NCI-H1417 treated with DMSO at 0.1 percent for 48 hours (cell line): ENCODE measurements around the gene CCDC28B.

ENCODE experiments used
- DNase-seq: peaks from one replicate; lab custom pipeline; 2025; lab: John Stamatoyannopoulos, UW

Gene CCDC28B

DNA sequence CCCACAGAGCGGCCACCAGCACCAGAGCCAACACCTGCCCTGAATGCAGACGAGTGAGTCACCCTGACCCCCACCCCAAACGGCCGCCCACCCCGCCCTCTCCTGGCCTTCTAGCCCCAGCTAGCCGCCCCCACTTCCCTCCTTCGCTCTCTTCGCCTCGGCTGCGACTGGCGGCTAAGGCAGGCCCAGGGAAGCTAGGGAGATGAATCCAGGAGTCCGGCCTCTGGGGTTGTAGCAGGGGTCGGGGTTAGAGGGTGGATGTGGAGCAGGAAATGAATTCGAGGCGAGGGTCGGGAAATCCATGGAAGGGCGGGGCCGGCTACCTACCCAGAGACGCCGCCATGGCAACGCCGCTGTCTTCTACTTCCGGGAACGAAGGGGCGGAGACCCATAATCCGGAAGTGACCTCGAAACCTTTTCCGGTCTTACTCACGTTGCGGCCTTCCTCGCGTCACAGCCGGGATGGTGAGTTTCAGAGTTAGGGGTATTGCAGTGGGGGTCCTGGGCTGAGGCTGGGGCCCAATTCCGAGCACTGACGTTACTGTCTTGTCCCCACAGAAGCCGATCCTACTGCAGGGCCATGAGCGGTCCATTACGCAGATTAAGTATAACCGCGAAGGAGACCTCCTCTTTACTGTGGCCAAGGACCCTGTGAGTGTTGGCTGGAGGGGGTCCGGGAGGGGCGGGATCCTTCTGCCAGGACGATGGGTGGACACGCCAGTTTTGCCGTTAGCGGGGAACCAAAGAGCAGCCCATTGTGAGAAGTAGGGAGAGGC lies 21.8 kb downstream of the CCDC28B start, which contains the start of the genes EIF3I and TMEM234:
Gene EIF3I (plus strand): TSS at position 428 of the 776 bp plus-strand sequence. CDS start 35 bp downstream, at position 463.
Gene TMEM234 (minus strand): TSS at position 374 of the 776 bp plus-strand sequence. CDS start 31 bp downstream, at position 343.
- DNase-seq = peak; percentile 60

DNA sequence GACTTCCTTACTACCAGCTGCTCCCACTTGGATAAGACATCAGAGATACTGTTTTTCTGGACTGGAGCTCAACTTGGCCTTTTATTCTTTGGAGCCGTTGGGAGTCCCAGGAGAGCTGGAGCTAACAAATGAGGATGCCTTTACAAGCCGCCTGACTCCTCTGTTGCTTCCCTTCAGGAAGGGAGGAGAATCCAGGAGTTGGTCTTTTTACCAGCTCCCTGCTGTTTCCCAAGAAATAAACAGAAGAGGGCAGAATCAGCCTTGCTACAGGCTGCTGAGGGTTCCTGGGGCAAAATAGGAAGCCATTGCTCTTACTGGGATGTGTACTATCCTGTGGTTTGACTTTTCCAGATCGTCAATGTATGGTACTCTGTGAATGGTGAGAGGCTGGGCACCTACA lies 23.3 kb downstream of the CCDC28B start:
- no peak for DNase-seq

DNA sequence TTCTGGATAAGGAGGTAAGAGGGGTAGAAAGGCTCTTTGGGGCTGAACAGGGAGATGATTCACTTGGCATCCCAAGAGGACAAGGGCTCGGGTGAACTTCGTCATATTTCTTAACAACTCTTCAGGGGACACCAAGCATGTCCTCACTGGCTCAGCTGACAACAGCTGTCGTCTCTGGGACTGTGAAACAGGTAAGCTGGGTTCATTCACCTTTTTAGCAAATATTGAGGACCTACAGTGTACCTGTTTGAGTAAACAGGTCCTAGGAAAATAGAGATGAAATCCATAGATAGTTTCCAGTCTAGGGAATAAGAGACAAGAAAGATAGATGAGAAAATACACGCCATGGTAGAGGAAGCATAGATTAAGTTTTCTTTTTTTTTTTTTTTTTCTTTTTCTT lies 23.9 kb downstream of the CCDC28B start:
- DNase-seq = no peak

DNA sequence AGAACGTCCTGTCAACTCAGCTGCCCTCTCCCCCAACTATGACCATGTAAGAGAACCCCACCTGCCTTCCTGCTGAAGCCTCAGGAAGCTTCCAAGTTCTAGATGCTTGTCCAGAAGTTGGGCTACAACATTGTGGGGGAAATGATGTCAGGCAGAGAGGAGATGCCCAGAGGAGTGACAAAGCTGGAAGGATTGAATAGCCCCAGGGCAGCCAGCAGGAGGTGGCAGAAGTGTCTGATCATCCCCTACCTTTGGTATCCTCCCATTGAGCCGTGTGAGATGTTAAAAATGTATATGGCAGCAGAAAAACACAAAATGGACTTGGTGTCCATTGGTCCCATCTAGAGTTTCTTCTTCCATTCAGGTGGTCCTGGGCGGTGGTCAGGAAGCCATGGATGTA lies 28.4 kb downstream of the CCDC28B start:
- no peak for DNase-seq

DNA sequence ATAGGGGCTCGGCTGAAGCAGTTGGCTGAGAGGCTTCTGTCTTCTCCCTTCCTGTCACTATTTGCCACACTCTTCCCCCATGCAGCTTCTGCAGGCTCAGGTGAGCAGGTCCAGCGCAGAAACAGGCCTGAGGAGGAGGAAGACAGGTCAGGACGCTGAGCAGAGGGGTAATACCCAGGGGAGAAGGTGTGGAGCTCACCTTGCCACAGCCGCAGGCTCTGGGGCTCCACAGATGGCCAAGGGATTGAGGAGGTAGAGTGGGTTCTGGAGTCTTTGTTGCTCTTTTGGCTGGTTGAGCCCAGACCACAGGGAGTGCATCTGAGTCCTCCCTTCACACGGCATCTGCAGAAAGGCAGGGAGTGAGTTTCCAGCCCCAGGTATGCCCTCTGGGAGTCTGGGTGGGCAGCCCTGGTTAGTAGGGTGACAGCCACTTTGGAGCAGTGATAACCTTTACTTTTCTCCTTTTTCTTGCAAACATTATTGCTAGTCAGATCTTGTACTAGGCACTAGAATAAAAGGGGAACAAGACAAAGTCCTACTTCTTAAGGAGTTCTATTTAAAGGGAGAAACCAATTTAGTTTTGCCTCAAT lies 31.5 kb downstream of the CCDC28B start:
- no peak for DNase-seq

DNA sequence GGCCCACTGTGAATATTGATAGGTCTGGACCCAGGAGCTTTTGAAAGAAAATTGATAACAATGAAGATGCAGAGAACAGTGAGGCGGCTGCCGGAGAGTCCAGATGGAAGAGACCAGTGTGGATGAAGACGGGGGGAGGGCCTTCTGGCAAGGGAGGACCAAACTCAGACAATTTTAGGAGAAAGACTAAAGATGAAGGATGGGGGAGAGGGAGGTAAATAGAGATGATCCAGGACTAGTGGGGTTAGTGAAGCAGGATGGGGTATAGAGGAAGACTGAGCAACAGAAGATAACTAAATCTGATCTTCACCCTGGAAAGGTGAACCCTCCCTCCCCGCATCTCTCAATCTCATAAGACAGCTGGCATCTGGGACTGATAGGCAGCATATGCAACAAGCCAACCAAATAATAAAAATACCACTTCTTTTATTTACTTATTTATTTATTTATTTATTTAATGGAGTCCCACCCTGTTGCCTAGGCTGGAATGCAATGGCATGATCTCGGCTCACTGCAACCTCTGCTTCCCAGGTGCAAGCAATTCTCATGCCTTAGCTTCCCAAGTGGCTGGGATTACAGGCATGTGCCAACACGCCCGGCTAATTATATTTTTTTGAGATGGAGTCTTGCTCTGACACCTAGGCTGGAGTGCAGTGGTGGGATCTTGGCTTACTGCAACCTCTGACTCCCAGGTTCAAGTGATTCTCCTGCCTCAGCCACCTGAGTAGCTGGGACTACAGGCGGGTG lies 32.3 kb downstream of the CCDC28B start:
- no peak for DNase-seq

DNA sequence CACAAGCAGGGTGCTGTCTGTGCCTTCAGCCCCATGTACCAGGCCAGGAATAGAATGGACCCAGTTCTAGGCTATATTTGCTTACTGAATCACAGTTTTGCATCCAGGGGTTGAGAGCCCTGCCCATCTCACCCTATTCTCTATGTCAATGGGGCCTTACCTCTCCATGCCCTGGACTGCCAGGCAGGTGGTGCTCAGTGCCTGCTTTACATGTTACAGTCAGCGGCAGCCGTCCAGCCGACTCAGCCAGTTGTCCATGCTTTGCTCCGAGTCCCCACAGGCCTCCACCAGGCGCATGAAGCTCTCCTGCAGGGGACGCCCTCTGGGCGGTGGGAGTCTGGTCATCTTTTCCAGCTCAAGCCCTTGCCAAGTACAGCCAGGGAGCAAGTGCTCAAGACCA lies 34.4 kb downstream of the CCDC28B start:
- DNase-seq = no peak

DNA sequence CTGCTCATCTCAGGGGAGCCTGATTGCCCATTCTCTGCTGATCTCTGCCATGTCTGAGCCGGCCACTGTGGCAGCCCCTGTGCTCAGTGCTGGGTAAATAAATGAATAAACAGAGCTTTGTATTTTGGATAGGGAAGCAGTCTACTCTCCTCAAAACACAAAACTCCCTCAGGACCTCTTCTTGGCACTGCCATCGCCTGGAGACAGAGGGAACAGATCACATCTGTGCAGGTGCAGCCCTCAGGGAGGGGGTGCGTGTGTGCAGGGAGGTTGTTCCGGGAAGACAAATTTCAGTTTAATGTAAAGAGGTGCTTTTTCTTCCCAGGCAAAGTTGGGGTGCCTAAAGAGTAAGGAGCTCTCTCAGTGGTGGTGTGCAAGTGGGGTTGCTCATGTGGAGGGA lies 38.9 kb downstream of the CCDC28B start:
- no peak for DNase-seq

DNA sequence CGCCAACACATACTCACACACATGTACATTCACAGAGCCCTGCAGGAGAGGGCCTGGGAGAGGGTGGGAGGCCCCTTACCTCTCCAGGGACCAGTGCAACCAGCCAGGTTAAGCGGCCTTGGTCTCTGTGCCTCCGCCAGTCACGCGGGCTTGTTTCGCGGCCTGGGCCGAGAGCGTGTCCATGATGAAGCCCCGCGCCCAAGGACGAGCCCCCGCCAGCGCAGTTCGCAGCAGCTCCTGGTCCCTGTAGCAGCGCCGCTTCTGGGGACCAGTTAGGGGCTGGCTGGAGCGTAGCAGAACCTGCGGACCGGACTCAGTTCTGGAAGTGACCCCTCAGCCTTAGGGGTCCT lies 39.4 kb downstream of the CCDC28B start:
- DNase-seq = no peak

DNA sequence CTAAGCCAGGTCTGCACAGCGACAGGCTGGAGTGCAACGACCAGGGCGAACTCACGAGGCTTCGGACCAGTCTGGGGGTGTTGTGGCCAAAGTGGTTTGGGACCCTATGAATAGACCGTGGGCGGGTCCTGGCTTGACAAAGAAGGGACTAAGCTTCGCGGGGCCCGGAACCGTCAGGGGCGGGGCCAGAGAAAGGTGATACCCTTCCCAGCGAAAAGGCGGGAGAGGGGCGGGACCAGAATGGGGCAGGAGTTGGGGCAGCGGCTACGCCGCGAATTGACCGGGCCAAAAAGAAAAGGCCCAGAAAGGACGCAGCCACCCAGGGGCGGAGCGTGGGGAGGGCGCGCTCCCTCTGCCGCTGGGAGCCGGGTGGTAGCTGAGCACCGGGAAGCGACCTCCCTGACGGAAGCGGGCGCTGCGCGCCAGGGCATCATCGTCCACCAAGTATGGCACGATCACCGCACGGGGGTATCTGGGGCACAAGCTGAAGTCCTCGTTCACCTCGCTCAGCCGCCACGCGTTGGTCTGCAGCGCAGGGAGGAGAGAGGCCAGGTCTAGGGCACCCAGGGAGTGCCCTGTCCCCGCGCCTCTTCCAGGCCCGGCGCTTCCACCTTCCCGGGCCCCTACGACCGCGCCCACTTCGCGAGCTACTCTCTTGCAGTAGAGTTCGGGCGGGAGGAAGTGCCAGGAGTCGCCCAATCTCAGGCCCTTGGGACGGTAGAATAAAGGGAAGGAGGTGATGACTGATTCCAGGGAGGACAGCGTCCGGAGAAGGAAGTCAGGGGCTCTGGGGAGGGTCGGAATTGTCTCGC lies 40.0 kb downstream of the CCDC28B start:
- DNase-seq = peak; percentile 42

DNA sequence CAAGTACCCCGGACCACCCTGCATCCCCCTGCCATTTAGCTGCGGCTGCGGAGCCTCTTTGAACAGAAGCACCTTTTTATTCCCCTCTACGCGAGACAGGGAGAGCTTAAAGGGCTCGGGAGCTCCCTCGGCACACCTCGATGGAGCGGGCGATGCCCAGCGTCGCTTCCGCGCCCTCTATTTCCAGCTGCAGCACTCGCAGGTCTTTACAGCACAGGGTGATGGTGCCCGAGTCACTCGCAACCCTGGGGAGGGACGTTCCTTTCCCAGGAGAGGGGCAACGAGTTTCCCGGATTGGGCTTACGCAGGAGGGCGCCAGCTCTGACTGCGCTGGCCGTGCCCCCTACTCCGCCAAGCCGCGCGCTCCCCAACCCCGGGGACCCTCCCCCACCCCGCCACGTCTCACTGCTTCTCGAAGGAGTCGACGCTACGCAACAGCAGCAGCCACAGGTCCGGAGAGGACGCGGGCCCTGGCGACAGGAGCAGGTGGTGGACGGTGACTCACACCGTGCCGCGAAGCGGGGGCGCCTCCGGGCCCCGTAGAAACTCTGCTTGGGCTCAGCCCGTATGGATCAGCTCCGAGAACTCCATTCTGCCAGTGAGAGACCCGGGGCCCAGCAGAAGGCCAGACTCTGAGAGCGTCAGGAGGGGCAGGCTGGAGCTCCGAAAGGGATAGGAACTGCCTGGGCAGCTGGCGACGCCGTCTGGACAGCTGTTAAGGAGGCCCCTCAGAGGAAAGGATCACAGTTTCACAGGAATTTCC lies 40.8 kb downstream of the CCDC28B start:
- DNase-seq = no peak

DNA sequence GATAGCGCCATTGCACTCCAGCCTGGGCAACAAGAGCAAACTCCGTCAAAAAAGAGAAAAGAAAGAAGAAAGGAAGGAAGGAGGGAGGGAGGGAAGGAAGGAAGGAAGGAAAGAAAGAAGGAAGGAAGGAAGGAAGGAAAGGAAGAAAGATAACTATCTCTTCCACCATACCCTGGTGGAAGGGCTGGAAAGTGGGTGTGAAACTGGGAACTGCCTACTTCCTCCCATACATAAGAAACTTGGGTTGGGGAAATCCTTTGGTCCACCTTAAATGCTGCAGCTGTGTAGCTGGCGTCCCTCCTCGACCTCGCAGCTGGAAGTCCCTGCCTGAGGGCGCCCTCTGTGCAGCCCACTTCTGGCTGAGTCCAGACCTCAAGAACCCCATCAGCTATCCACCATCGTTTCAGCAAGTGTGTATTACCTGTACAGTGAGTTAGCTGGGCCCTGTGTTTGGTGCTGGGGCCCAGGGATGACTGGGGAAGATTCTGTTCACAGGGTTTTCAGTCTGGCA lies 42.0 kb downstream of the CCDC28B start:
- no peak for DNase-seq

DNA sequence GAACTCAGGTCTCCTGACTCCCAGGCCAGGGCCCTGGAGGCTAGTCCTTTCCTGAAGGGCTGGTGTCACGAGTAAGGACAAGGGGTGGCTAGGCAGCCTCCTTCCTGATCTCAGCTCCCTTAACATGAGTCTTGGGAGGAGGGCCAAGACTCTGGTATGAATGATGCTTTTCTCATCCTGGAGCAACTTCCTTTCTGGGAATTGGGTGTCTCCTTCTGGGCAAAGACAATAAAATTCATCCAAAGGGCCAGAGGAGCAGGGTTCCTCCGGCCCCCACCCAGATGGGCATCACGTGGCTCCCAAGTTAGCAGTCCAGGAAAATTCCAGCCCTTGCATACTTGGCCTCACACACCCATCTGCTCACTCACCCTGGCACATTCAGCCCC lies 46.5 kb downstream of the CCDC28B start, which contains the start of gene FAM167B:
Gene FAM167B (plus strand): TSS at position 335 of the 386 bp plus-strand sequence. CDS start 200 bp downstream, outside the sequence.
- DNase-seq = no peak

DNA sequence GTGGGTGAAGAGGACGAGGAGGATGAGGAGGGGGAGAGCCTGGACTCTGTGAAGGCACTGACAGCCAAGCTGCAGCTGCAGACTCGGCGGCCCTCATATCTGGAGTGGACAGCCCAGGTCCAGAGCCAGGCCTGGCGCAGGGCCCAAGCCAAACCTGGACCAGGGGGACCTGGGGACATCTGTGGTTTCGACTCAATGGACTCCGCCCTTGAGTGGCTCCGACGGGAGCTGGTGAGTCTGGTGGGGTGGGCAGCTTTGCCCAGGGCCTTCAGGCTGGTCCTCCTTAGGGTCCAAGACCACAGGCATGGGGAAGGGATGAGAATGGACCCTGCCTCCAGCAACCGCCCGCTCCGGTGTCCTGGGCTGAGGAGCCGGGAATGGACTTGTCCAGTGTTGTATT lies 47.1 kb downstream of the CCDC28B start:
- no peak for DNase-seq

DNA sequence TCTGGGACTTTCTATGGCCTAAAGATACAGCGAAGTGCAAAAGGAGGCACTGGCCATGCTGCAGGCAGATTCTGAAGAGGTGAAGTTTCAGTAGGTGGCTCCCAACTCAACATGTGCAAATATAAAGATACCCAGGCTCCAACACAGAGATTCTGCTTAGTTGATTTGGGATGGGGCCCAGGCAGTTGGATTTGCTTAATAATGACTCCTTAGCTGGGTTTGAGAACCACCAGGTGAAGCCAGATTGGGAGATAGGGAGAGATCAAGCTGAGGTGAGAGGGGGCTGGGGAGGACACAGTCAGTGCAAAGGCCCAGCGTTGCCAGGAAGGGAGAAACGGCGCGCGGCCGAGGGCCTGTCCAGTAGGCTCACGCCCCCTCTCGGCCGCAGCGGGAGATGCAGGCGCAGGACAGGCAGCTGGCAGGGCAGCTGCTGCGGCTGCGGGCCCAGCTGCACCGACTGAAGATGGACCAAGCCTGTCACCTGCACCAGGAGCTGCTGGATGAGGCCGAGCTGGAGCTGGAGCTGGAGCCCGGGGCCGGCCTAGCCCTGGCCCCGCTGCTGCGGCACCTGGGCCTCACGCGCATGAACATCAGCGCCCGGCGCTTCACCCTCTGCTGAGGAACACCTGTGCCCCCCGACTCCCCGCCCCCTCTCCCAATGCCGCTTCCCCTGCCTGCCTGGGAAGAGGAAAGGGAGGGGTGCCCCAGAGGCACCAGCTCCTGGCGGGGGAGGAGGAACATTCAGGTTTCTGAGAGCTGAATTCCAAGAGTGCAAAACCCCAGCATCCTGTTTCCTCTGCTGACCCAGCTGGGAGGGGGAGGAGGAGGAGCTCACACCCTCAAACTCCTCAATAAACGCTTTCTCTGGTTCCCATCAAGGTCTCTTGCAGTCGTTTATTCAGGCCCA lies 47.8 kb downstream of the CCDC28B start:
- no peak for DNase-seq

DNA sequence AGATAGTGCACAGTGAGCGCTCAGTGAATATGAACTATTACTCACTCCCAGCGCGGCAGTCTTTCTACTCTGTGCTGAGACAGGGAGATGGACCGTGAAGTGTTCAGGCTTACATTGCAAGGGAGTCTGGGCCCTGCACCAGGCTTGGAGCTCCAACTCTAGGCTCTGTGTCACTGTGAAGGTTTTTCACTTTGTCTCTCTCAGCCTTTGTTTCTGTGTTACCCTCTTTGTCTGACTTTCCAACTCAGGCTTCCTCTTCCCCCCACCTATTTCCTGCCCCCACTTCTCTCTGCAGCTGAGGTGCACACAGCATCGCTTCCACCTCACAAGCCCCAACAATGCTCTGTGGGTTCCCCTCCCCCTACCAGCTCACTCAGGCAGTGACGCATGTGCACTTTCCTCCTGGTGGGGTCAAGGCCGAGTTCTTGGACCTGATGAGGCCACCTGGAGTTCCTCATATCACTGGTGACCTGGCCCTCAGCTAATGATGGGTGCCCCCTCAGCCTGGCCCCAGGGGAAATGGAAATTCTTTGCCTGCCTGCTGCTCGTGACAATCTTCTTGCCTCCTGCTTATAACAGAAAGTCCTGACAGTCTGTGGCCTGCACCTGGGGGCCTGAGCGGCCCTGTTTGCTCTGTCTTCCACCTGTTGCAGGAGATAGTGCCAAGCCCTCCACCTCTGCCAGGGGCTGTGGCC lies 49.6 kb downstream of the CCDC28B start:
- DNase-seq = no peak

DNA sequence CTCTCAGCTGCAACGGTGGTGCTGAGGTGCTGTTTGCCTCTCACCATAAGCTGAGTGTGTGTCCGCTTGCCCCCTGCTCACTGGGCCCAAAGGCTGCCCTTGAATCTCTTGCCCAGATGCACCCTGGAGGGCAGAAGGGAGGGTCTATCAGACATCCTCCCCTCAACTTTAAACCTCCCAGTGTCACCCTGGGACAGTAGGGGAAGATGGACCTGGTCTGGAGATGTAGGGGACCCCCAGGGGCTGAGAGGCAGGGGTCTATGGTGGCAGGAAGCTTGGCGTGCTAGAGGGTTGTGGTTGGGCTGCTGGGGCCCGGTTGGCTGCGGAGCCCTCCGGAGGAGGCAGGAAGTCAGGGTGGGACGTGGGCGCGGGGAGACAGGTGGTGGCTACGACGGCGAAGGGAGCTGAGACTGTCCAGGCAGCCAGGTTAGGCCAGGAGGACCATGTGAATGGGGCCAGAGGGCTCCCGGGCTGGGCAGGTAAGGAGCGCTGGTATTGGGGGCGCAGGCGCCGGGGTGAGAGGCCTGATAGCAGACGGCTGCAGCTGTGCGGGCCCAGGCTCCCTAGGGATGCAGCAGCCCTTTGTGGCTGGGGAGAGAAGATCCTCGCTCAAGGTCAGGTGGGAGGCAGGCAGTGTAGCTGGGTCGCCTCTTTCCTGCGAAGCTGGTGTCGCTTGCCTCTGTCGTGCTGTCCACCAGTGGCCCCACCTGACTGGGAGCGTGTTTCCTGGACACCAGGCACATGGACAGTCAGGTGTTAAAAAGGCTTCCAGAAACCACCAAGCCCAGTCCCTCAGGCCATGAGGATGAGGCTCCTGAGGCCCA lies 50.7 kb downstream of the CCDC28B start, which contains the start of gene LCK:
Gene LCK (plus strand): TSS at position 373 of the 824 bp plus-strand sequence. CDS start 23,065 bp downstream, outside the sequence.
- DNase-seq = no peak
